ENCODE results near the gene GALNT13.

DNA sequence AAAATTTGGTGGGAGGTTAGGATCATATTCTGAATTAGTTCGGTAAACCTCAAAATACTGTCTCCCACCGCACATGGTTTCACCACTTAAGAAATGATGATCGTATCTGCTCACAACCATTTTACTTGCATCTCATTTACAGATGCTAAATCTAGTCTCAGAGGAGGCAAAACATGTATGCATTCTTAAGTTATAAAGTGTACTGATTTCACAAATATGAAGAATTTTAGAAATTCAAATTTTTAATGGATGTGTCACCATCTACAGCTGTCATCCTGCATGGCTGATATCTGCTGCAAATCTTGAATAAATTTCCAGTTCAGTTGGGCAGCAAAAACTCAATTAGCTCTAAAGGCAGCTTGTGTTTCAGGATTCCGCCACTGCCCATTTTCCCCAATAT, 583.4 kb downstream of the GALNT13 start:
- TF ChIP-seq SIN3A (IDR thresholded peaks at IDR 0.05; ENCODE audit: borderline replicate concordance, insufficient read depth, low read length): no peak
- no peak for TF ChIP-seq POLR2AphosphoS5 (IDR thresholded peaks at IDR 0.05; ENCODE audit: low read depth, low read length)
- no peak for TF ChIP-seq REST (IDR thresholded peaks at IDR 0.05; ENCODE audit: insufficient read depth in 1 of 2, low read depth in 2 of 2, low read length in 2 of 2)

All from PFSK-1 (cell line).